ENCODE measurements around the gene RNF8.
A peak's percentile ranks its signal among the peaks of the same experiment; 100 is the strongest.
"Not testable (repeated sequence)": the region's sequence is repeated elsewhere in the genome, so short reads cannot be mapped to it uniquely, and the experiment has no call there.

Gene RNF8

GRCh38 chr6:37323580-37323979 is 30.2 kb upstream of the RNF8 start (continued):
- TF ChIP-seq PRDM10 (tag by site-specific recombination; IDR thresholded peaks at IDR 0.05) (peak; percentile 64; the same call in 1 of the 2 replicates), ZNF341 (tag by site-specific recombination; IDR thresholded peaks at IDR 0.05; ENCODE audit: low read depth) (no peak), ZBTB17 (tag by site-specific recombination; IDR thresholded peaks at IDR 0.05) (0 out of 2 replicates have a peak, but pooled peaks have one; percentile 19), ZBTB8A (tag by site-specific recombination; IDR thresholded peaks at IDR 0.05) (no peak), ZNF223 (tag by site-specific recombination; IDR thresholded peaks at IDR 0.05) (no peak)

GRCh38 chr6:37324131-37325033 is 29.4 kb upstream of the RNF8 start:
- ChIA-PET CTCF (interaction anchor here (0.9 to 4.7 kb wide), 23 partner anchors 12 to 368 kb away, joined by 3 to 103 read pairs (median 5); no protein-coding TSS in a partner anchor), POLR2A (no interaction called here)
- no peak for TF ChIP-seq KLF10 (tag by site-specific recombination; IDR thresholded peaks at IDR 0.05)
- peak; percentile 53 for TF ChIP-seq PRDM10 (tag by site-specific recombination; IDR thresholded peaks at IDR 0.05)
- peak; percentile 76; the same call in 1 of the 2 replicates for TF ChIP-seq ZNF664 (tag by site-specific recombination; IDR thresholded peaks at IDR 0.05)
- Histone ChIP-seq H3K9me3 (ENCODE audit: control insufficient read depth, insufficient read depth, low read depth, low read length) (no peaks in the 10 kb centered on the region), H3K4me1 (ENCODE audit: control insufficient read depth, insufficient read depth, low read length) (peaks cover 3% of the 10 kb centered on the region; the same call in 1 of the 2 replicates), H3K27ac (ENCODE audit: extremely low read depth, low read depth, low read length) (no peak overlapping the region), H3K4me3 (ENCODE audit: low read depth, low read length) (no peak overlapping the region), H3K36me3 (ENCODE audit: control insufficient read depth in 2 of 2, insufficient read depth in 1 of 2, low read length in 2 of 2) (peaks cover 0 to 45% of the 10 kb centered on the region in 2 experiments; a peak in 2 of 3 replicates)

DNA sequence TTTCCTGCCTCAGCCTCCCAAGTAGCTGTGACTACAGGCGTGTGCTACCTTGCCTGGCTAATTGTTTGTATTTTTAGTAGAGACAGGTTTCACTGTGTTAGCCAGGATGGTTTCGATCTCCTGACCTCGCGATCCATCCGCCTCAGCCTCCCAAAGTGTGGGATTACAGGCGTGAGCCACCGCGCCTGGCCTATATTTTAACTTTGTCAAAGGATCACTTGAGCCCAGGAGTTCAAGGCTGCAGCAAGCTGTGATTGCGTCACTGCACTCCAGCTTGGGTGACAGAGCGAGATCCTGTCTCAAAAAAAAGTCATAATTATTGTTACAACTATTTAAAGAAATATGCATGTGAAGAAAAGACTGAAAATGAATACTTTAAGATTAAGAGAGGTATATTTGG is 23.4 kb upstream of the RNF8 start:
- H3K27ac ChIP-seq (ENCODE audit: extremely low read depth, low read depth, low read length); CTCF ChIA-PET; H3K4me3 ChIP-seq (ENCODE audit: low read depth, low read length); H3K4me1 ChIP-seq (ENCODE audit: control insufficient read depth, insufficient read depth, low read length); H3K9me3 ChIP-seq (ENCODE audit: control insufficient read depth, insufficient read depth, low read depth, low read length): not testable (repeated sequence)
- POLR2A ChIA-PET: interaction anchor here (0.7 kb wide), 1 partner anchor 1201 kb away, joined by 6 read pairs; no protein-coding TSS in a partner anchor
- peaks cover 6 to 34% of the 10 kb centered on the region in 2 experiments for H3K36me3 ChIP-seq (ENCODE audit: control insufficient read depth in 2 of 2, insufficient read depth in 1 of 2, low read length in 2 of 2)

DNA sequence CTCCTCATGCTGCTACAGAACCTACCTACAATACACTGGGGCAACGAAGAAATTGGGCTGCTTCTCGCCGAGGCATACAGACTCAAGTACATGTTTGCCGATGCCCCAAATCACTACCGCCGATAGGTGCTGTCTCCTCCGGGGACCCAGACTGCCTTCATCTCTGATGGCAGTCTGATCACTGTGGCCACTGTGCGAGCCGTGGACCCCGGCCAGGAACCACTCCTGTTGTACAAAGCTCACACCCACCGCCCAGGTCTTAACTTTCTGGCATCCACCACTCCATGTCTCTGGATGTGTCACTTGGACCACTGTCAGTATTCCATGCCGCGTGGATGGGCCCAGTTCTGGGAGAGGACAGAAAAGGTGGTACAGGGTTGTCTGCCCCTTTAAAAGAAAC is 22.7 kb upstream of the RNF8 start:
- Histone ChIP-seq H3K9me3 (ENCODE audit: control insufficient read depth, insufficient read depth, low read depth, low read length) (no peaks in the 10 kb centered on the region), H3K36me3 (ENCODE audit: control insufficient read depth in 2 of 2, insufficient read depth in 1 of 2, low read length in 2 of 2) (peaks cover 6 to 34% of the 10 kb centered on the region in 2 experiments), H3K27ac (ENCODE audit: extremely low read depth, low read depth, low read length) (no peak overlapping the region), H3K4me1 (ENCODE audit: control insufficient read depth, insufficient read depth, low read length) (no peaks in the 10 kb centered on the region), H3K4me3 (ENCODE audit: low read depth, low read length) (no peak overlapping the region)
- CTCF ChIA-PET: no interaction called here
- TF ChIP-seq ZNF423 (tag by site-specific recombination; IDR thresholded peaks at IDR 0.05): no peak
- POLR2A ChIA-PET: no interaction called here

All from HEK293 (cell line).